IPS DF 4.7 (cell line): Measurements from ENCODE around the gene RPGRIP1.
"Not testable (repeated sequence)": the region's sequence is repeated elsewhere in the genome, so short reads cannot be mapped to it uniquely, and the experiment has no call there.

ENCODE experiments used
- DNase-seq: peaks from one replicate; pipeline ENCODE4 v3.0.0-alpha.2; 2013; ENCODE audit warnings: low spot score; ENCODE audit errors: extremely low read depth

Gene RPGRIP1

DNA sequence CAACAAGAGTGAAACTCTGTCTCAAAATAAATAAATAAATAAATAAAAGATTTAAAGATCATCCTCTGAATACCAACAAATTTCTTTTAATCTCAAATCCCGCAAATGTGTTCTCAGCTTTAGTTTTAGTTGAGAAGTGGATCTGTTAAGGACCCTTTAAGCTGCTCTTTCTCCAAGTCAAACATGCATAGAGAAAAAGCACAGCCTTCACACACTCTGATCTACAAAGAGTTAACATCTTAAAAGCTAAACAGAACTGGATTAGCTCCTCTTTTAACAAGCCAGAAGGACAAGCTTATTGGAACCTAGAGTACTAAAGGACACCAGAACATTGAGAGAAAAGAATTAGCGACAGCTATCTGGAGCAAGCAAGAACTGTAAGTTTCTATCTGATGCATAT lies at the start of gene RPGRIP1:
RPGRIP1 (plus strand) TSS at position 301 of the 400 bp plus-strand sequence. CDS start 7,894 bp downstream, outside the sequence.
- no peak for DNase-seq

GRCh38 chr14:21231020-21231652 lies 48.7 kb upstream of the RPGRIP1 start:
- no peak for DNase-seq

- DNase-seq = no peak
Observed at GRCh38 chr14:21233457-21234076, 46.3 kb upstream of the RPGRIP1 start.

DNA sequence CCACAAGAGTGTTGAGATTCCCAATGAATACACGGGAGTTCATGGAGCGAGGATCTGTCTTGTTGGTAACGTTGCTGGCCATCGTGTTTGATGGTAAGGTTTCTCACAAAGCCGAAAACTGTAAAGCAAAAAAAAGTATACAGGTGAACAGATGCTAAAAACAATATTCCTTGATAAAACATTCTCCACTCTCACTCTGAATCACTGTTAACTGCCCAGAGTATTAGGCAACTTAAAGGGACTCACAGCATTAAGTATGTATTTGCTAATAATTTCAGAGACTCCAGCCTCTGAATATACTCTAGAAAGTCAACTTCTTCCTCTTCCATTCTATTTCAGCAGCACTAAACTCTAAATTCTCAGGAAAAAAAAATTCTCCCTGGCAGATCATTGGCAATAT lies 45.8 kb upstream of the RPGRIP1 start:
- DNase-seq = no peak

DNA sequence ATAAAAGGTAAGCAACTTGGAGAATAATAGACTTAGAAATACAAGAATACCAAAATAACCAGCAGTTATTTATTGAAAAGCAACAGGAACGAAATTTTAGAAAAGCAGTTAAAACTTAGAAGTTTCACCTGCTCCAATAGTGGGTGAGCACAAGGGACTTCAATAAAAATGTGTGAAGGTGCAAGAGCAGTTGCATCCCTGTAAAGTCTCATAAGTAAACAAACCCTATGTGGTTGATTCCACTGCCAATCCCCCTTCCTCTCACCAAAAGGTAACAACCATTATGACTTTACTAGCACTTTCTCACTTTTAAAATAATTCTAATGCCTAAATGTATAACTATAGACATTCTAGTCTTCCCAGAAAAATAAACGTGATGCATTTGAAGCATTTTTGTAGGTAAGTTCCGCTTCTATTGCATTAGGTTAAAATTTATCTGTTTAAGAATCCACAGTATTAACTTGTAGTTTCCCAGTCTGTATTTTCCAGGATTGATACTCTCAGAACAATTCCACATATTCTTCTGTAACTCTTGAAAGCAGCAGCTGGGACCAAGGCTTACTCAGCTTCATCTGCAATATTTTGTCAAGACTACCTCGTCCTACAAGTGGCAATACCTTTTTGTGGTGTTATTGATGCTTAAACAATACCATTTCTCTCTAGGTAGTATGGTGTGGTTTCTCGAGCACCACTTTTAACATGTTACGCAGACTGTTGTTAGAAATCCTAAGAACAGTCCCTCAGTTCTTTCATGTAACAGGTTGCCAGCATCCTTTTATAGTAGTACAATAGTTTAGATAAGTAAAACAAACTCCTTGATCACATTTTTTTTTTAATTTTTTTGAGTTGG lies 42.7 kb upstream of the RPGRIP1 start:
- DNase-seq = no peak

DNA sequence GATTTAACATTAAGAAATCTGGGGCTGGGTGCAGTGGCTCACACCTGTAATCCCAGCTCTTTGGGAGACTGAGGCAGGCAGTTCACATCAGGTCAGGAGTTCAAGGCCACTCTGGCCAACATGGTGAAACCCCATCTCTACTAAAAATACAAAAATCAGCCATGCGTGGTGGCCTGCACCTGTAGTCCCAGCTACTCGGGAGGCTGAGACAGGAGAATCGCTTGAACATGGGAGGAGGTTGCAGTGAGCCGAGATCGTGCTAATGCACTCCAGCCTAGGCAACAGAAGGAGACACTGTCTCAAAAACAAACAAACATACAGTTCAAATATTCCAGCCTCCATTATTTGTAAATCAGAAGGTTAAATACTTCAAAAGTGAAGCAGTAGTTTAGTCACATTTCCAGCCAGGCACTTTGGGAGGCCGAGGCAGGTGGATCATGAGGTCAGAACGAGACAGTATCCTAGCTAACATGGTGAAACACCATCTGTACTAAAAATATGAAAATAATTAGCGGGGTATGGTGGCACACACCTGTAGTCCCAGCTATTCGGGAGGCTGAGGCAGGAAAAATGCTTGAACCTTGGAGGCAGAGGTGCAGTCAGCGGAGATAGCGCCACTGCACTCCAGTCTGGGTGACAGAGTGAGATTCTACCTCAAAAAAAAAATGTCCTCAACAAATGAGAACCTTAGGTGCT lies 40.9 kb upstream of the RPGRIP1 start:
- DNase-seq = no peak

- DNase-seq = no peak
Observed at GRCh38 chr14:21240417-21240816, 39.5 kb upstream of the RPGRIP1 start.

- no peak for DNase-seq
Observed at GRCh38 chr14:21241218-21241819, 38.6 kb upstream of the RPGRIP1 start.

DNA sequence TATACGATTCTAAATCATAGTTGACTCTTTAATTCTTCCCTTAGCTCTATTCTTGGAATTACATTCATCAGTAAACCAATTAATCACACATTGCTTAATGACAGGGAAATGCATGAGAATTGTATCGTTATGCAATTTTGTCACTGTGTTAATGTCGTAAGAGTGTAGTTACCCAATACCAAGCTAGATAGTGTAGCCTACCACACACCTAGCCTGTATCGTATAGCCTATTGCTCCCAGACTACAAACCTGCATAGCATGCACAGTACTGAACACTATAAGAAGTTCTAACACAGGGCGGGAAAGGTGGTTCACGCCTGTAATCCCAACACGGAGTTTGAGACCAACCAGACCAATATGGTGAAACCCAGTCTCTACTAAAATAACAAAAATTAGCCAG lies 35.3 kb upstream of the RPGRIP1 start:
- no peak for DNase-seq

DNA sequence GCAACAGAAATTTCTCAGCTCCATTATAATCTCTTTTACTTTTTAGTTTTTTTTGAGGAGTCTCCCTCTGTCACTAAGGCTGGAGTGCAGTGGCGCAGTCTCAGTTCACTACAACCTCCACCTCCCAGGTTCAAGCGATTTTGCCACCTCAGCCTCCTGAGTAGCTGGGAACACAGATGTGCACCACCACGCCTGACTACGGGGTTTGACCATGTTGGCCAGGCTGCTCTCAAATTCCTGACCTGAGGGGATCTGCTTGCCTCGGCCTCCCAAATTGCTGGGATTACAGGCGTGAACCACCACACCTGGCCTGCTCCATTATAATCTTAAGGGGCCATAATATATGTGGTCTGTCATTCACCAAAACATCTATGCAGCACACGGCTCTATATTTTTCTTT lies 34.1 kb upstream of the RPGRIP1 start:
- DNase-seq = no peak

DNA sequence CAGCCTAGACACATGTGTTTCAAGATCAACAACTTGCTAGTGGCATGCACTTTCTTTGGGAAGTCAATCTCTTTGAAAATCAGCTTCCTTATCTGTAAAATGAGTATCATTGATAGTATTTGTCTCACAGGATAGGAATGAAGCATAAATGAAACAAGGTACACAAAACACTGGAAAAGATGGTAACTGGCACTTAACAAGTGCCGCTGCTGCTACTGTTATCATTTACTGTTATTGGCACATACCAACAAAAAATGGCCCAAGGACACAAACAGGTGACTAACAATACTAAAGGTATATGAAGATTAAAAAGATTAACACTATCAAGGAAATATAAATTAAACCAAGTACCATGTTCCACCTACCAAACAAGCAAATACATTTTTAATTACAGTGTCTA lies 31.5 kb upstream of the RPGRIP1 start:
- DNase-seq = no peak

DNA sequence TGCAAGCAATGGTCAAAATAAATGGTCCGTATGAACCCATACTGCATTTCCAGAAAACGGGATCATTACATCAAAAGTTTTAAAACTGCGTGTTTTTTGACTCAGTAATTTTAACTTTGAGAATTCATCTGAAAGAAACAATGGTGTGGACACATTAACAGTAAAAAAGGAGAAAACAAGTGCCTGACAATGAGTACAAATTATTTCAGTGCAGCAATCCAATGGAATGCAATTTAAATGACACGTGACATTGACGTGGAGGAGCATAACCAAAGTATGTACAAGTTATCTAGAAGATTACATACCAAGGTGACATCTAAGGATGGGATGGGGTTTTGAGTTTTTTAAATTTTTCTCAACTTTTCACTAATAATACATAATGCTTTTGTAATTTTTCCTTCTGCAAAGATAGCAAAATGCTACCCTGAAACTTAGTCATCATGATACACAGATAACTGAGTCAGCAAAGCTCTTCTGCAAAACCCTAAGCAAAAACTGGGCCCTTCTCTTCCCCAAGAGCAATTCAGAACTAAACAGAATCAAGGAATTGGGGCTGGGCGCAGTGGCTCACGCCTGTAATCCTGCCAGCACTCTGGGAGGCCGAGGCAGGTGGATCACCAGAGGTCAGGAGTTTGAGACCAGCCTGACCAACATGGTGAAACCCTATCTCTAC lies 31.0 kb upstream of the RPGRIP1 start:
- no peak for DNase-seq

DNA sequence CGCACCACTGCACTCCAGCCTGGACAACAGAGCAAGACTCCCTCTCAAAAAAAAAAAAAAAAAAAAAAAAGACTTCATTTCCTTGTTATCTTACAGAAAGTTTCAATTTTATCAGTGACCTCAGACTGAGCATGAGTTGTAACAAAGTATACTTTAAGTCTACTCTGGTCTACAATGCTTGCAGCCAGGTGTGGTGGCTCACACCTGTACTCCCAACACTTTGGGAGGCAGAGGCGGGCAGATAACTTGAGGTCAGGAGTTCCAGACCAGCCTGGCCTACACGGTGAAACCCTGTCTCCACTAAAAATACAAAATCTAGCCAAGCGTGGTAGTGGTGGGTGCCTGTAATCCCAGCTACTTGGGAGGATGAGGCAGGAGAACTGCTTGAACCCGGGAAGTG lies 28.7 kb upstream of the RPGRIP1 start:
- no peak for DNase-seq

DNA sequence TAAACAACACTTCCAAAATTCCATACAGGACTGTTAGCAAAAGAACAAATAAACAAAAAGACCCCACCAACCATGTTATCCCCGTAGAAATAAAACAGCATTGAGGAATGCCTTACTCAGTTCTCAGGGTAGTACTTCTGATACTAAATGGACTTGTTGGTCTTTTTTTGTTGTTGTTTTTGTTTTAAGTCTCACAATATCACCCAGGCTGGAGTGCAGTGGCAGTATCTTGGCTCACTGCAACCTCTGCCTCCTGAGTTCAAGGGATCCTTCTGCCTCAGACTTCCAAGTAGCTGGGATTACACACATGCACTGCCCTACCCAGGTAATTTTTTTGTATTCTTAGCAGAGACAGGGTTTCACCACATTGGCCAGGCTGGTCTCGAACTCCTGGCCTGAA lies 27.7 kb upstream of the RPGRIP1 start:
- DNase-seq = no peak

GRCh38 chr14:21255385-21256101 lies 24.3 kb upstream of the RPGRIP1 start:
- no peak for DNase-seq

DNA sequence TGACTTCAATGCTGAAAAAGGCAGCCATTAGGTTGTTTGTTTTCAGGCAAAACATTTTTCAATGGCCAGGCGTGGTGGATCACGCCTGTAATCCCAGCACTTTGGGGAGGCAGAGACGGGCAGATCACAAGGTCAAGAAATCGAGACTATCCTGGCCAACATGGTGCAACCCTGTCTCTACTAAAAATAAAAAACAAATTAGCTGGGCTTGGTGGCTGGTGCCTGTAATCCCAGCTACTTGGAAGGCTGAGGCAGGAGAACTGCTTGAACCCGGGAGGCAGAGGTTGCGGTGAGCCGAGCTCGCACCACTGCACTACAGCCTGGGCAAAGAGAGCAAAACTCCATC lies 23.8 kb upstream of the RPGRIP1 start:
- DNase-seq = not testable (repeated sequence)

DNA sequence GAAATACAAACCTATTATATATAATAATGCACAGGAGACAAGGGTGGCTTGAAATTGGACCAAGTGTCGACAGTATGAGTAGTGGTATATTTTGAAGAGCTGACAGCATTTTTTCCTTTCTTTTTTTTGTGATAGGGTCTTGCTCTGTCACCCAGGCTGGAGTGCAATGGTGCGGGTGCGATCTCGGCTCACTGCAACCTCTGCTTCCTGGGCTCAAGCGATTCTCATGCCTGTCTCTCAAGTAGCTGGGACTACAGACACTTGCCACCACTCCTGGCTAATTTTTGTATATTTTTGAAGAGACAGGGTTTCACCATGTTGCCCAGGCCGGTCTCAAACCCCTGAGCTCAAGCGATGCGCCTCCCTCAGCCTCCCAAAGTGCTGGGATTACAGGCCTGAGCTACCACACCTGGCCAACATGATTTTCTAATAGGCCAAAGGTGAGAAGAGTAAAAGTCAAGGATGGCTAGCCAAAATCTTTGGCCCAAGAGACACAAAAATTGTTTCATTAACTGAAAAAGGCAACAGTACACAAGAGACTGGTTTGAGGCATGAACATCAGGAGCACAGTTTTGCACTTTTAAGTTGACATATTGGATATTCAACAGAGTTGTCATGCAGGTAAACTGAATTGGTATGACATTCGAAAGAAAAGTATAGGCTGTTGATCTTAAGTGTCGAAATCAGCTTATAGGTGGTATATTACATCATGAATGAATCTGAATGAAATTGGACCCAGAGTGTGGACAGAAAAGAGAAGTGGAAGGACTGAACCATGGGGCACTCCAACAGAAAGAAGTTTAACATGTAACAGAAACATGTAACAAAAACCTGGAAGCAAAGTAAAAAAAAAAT lies 23.1 kb upstream of the RPGRIP1 start:
- no peak for DNase-seq

DNA sequence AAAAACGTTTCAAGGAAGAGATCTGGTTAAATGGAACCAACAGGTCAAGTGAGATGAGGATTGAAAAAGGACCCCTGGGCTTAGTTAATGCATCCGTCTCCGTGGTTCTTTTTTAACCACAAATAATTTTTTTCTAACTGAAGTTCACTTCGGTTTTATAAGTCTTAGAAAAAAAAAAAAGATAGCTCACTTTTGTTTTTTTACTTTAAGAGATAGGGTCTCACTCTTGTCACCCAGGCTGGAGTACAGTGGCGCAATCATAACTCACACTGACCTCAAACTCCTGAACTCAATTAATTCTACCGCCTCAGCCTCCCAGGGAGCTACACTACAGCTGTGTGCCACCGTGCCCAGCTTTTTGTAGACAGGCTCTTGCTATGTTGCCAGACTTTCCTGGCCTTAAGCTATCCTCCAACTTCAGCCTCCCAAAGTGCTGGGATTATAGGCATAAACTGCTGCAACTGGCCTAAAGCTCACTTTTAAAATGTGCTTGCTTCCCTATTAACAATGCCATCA lies 22.4 kb upstream of the RPGRIP1 start:
- DNase-seq = no peak
